GM18502 (cell line): ENCODE results near the gene ZFP92.

Experiments used
- ATAC-seq: cut with Tn5 transposase; IDR thresholded peaks from one replicate; pipeline ENCODE4 v1.9.1; 2021; ENCODE audit warnings: mild to moderate bottlenecking; ENCODE audit not compliant: unreplicated experiment, poor library complexity

The ZFP92 gene

DNA sequence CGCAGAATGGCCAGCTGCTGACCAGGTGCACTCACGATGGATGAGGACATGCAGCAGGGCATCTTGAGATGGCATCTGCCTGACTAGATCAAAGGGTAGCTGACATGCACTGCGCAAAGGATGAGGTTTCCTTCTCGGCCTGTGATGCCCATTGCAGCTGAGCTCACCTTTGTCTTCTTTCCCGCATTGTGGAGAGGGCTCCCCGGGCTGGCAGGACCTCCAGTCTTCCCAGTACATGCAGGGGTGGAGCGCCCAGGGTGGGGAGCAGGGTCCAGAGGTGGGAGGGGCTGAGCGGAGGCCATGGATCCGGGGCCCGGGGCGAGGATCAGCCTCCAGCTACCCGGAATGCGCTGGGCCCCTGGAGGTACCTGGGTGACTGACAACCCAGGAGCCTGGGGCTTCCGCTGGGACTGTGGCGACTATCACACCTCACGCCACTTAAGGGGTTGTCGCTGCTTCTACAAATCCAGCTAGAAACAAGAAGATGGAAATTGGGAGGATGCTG, 22.6 kb downstream of the ZFP92 start:
- ATAC-seq: no peak

DNA sequence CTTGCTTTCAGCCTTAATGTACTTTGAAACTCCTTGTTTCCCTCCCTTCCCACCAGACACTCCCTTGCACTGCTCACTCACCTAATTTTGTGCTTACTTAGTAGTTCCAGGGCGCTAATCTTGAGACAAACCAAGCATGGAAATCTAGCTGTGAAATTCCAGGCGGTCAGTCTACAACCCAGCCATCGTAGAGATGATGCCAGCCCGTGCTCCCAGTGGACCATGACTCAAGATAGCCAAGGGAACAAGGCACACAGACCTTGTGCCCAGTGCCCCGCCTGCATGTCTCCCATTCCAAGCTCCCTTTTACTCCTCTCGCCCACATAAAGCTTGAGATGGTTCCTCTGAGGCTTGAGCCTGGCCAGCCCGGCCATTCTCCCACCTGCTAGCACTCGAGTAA, 23.5 kb downstream of the ZFP92 start:
- no peak for ATAC-seq

DNA sequence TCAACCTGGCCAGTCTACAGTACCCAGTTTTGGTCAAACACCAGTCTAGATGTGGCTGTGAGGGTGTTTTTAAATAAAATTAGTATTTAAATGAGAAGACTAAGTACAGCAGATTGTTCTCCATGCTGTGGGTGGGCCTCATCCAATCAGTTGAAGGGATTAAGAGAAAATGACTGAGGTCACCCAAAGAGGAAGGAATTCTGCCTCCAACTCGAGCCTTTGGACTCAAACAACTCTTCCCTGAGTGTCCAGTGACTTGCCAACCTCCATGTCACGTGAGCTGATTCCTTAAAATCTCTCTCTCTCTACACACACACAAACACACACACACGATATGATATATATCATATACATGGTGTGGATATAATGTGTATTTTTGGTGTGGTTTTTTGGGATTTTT, 24.6 kb downstream of the ZFP92 start:
- ATAC-seq: no peak

DNA sequence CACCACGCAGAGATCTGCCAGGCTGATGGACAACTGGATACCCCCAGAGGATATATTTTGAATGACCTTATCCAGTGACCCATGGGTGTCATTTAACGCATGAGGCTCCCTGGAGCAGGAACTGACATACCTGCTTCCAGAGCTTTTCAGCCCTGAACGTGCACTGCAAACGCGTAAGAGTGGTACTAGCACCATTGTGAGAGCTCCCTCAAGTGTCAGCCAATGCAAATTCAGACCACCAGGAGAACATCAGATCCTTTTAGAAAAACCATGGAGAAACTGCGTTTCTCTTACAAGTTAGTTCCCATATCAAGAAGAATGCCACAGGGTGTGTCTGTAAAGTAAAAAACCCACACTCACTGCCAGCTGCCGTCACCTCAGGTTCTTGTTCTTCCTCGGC, 27.3 kb downstream of the ZFP92 start:
- no peak for ATAC-seq

GRCh38 chrX:153439977-153440376, 28.7 kb downstream of the ZFP92 start:
- ATAC-seq: no peak

DNA sequence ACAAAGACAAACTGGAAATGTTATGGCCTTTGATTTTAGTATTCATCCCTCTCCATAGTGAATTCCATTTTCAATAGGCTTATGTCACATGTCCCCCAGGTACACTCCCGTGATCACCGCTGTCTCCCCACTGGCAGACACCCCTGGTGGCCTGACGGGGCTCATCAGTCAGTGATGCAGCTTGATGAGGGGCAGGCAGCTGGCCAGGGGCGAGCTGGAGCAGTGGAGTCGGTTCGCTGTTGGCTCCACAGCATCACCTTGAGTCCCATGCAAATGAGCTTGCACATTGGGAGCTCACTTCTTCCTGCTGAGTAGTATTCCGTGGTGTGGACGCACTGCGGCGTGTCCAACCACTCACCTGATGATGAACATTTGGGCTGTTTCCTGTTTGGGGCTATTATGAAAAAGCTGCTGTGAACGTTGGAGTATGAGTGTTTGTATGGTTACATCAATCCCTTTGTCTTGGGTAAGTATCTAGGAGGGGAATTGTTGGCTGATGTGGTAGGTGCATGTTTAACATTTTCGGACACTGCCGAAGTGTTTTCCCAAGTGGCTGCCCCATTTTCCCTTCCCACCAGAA, 29.4 kb downstream of the ZFP92 start:
- no peak for ATAC-seq

DNA sequence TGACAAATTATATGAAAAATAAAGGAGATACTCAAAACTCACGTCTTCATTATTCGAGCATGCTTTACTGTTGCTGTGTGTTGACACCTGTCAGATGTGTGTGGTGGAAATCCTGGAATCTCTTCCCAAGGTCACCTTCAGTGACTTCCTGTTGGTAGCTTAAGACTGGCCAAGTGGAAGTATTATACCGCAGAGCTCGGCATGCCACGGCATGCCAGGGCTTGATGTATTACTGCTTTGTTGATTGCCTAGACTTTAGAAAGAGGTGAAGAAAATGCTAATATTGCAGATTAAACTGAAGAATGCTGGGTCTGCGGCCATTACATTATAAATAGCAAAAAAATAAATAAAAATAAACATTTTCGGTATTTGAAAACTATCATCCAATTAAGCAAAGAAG, 30.0 kb downstream of the ZFP92 start:
- ATAC-seq: no peak

GRCh38 chrX:153441981-153442380, 30.7 kb downstream of the ZFP92 start:
- ATAC-seq: no peak

DNA sequence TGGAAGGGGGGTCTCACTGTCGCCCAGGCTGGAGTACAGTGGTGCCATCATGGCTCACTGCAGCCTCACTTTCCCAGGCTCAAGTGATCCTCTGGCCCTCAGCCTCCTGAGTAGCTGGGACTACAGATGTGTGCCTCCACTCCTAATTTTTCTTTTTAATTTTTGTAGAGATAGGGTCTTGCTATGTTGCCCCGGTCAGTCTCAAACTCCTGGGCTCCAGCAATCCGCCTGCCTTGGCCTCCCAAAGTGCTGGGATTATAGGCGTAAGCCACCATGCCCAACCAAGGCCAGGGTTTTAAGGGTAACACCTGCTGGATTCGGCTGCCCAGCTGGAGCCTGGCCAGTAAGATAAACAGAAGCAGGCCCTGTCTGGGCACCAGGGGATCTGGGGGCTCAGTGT, 31.2 kb downstream of the ZFP92 start:
- no peak for ATAC-seq

DNA sequence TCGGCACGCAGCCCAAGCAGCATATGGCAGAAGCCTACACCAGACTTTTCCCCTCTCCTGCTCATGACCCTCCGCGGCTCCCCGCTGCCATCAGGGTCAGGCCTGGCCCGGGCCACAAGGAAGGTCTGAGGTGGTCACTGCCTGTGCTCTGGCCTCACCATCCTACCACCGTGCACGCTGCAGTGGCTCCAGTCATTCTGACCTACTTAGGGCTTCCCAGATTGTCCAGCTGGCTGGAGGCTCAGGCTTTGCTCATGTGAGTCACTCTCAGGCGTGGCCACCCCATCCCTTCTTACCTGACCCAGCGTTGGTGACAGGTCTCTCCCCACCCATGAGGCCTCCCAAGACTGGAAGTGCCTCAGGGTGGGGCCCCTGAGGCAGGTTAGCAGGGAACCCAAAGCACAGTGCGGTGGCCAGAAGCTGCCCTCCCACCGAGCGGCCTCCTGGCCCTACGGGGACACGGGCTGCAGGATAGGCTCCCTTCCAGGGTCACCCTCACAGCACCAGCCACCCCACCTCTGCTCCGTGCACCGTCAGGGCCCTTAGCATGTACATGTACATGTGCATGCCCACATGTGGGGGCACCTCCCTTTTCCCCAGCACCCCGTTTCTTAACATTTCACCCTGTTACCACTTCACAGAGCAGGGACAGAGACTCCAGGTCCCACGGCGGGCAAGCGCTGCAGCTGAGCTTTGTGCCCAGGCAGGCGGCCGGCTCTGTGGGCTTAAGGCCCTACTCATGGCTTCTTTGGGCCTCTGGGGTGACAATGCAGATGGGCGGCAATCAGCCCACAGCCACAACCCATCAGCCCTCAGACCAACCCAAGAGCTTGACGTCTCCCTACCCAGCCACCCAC, 32.4 kb downstream of the ZFP92 start:
- no peak for ATAC-seq

DNA sequence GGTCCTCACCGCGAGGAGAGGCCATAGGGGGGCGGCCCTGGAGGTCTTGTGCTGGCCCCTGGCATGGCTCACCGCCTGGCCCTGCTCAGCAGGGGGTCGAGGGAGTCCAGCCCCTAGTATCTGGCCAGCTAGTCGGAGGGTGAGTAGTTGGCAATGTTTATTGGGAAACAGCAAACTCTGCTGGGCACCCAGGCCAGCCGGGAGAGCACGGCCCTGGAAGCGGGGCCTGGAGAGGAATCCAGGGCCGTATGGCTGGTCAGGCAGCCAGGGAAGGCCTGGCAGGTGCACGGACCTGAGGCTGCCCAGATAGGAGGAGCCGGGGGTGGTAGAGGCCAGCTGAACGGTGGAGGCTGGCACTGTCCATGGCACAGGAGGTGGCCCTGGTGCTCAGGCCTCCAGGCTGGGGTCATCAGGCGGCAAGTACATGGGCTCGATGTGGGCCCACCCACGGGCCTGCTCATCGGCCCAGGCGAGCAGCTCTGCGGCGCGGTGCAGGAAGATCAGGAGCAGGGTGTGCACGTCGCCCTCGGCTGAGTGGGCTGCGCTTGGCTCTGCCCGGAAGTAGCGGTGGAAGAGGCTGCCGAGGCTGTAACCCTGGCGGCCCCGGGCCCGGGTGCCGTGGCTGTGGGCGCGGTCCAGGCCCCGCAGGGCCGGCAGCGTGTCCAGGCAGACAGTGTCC, 33.2 kb downstream of the ZFP92 start:
- ATAC-seq: no peak

DNA sequence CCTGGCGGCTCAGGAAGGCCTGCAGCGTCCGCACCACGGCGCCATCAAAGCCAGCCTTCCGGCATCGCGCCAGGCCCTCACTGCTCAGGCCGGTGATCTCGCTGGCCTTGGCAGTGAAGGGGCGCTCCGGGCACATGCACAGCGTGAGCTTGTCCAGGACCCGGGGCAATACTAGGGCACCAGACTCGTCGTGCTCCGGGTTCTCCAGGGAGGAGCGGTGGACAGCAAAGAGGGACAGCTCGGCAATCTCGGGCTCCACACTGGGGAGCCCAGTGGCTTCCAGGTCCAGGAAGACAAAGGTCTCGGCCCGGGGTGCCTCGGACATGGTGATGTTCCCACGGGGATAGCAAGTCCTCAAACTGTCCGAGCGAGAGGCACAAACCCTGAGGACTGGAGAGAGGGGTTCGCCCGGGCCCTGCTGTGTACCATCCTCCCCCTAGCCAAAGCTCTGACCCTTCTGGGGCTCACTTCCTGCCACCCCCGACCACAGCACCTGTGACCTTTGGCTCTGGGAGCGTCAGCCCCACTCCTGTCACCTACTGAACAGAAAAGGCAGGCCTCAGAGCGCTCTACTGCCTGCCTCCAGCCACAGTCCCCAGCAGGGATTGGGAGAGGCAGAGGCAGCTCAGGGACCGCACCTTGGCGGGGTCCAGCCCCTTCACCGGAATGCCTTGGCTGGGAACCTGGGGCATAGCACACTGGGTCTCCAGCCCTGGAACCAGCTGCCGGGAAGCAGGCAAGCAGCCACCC, 34.0 kb downstream of the ZFP92 start:
- no peak for ATAC-seq

- no peak for ATAC-seq
These were observed 34.8 kb downstream of the ZFP92 start, which contains the start of gene TREX2 for GRCh38 chrX:153445856-153446635. TSS of gene TREX2 (minus strand) at chrX:153446056. CDS start at chrX:153445430, 626 bp downstream.

DNA sequence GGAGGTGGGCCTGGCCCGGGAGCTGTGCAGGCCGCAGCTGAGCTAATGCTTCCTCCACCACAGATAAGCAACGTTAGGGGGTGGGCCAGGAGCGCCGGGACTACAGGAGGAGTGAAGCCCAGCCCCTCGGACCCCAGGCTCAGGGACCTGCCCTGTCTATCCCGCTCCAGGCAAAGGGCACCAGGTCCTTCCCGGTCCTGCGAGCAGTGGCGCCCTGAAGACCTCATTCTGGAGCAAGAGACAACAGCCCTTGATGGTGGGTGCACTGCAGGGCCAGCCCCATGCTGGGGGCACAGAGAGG, 35.3 kb downstream of the ZFP92 start:
- no peak for ATAC-seq

DNA sequence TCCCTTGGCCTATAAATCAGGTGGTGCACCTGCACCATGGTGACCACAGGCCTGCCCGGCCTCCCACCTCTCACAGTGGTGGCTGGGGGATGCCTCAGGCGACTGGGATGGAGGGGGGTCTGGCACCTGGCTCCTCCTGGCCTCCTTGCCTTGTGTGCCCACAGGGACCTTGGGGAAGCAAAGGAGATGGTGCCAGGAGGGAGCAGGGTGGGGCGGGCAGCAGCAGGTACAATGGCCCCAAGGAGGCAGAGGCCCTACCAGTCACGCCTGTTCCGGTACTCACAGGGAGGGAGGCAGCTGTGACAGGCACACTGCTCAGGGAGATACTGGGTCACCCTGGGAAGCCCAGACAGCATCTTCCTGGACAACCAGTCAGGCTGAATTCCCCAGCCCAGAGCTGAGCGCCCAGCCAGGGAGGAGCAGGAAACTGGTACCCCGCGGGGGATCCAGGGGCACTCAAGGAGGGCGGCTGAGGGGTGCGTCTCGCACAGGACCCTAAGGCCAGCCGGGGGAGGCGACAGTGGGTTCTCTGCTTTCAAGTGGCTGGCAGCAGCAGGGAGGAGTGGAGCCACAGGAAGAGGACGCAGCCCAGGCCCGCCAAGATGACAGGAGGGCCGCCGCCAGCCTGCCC, 35.8 kb downstream of the ZFP92 start:
- ATAC-seq: no peak

DNA sequence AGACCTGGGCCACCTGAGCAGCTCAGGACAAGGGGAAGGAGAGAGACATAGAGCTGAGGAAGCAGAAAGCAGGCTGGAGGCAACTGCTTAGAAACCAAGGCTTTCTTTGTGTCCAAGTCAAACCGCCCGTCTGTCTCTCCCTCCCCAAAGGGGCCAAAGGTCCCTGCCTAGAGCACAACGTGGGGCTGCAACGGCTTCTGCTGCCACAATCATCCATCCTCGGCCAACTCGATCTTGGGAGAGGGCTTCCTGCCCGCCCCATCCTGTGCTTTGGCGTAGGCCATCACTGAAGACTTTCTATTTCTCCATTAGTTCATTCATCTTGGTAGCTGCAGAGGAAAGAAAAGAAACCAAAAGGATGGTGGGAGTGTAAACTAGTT, 36.3 kb downstream of the ZFP92 start:
- no peak for ATAC-seq

DNA sequence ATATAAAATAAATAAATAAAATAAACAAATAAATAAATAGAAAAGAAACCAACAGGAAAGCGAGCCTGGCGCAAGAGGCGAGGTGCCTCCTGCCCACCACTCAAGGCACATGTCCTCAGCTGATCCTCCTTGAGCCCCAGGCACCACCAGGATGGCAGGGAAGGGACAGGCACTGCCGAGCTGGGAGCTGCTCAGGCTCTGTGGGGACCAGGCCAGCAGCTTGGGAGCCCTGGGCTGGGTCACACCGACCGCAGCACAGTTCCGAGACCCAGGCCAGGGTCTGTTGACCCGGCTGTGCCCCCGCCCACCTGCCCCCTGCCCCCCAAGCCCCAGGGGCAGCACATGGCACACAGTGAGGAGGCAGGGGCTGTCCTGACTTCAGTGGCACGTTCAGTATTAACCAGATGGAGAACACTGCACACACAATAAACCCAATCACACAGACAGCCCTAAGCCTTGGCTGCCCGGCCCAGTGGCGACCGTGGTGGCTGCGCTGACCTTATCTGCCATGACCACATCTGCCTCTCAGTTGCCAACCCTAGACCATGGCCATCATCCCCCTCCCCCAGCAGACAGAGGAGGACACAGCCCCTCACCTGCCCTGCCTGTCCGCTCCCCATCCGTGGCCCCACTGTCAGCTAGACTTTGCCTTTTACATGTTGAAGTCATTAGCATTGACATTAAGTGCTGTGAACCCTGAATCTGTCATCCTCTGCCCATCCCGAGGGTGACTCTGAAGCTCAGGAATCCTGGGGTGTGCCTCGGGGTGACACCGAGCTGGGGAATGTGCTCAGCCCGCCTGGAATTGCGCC, 37.5 kb downstream of the ZFP92 start:
- no peak for ATAC-seq

- ATAC-seq: no peak
These were observed 38.3 kb downstream of the ZFP92 start for GRCh38 chrX:153449368-153450113.
